WTC11 (cell line): ENCODE data around the gene POLR2E. TPM values are rescaled to one million over a fixed set of nuclear protein-coding genes. Genes with fewer than 3 reads are reported as not detected.
A peak's percentile ranks its signal among the peaks of the same experiment; 100 is the strongest.

Source experiments
- ATAC-seq: fragments of 200-7000 bp; cut with Tn5 transposase; 2 replicates; pipeline ENCODE4 v1.10.0; 2021; ENCODE audit warnings: mild to moderate bottlenecking, moderate library complexity
- CTCF ChIA-PET: fragments of 300-600 bp; sonication (Branson Sonifier 250); formaldehyde crosslinking; loops from one replicate; lab custom pipeline; 2021; ENCODE audit warnings: antibody characterized with exemption; lab: Charles Lee
- POLR2A ChIA-PET: fragments of 350-600 bp; sonication (Branson Sonifier 250); formaldehyde crosslinking; loops from one replicate; lab custom pipeline; 2021; ENCODE audit warnings: antibody characterized with exemption; lab: Charles Lee
- DNase-seq: peaks from one replicate; pipeline ENCODE4 v3.0.0; 2021; ENCODE audit warnings: low spot score
- H3K27ac Mint-ChIP-seq: 2 replicates; pipeline ENCODE4 v1.8.0; 2021; ENCODE audit warnings: mixed read lengths
- H3K27me3 Mint-ChIP-seq: 2 replicates; pipeline ENCODE4 v1.8.0; 2021; ENCODE audit warnings: low read depth, mild to moderate bottlenecking, moderate library complexity, mixed read lengths
- H3K36me3 Mint-ChIP-seq: 2 replicates; pipeline ENCODE4 v1.8.0; 2021; ENCODE audit warnings: mixed read lengths
- H3K4me1 Mint-ChIP-seq: 2 replicates; pipeline ENCODE4 v1.8.0; 2022; ENCODE audit warnings: mixed read lengths
- H3K4me3 Mint-ChIP-seq: 2 replicates; pipeline ENCODE4 v1.8.0; 2021; ENCODE audit warnings: mild to moderate bottlenecking, moderate library complexity, mixed read lengths
- H3K9me3 Mint-ChIP-seq: 2 replicates; pipeline ENCODE4 v1.8.0; 2021; ENCODE audit warnings: mixed read lengths
- AR ChIP-seq: fragments of 250-450 bp; sonication (Bioruptor Pico); IDR thresholded peaks from 2 replicates; pipeline ENCODE4 v1.9.0; 2021; ENCODE audit warnings: mild to moderate bottlenecking
- CDX4 ChIP-seq: fragments of 250-450 bp; sonication (Bioruptor Pico); IDR thresholded peaks from 2 replicates; pipeline ENCODE4 v1.9.0; 2021; ENCODE audit warnings: moderate library complexity, mild to moderate bottlenecking, inconsistent platforms, borderline replicate concordance
- ERG ChIP-seq: fragments of 250-450 bp; sonication (Bioruptor Pico); IDR thresholded peaks from 2 replicates; pipeline ENCODE4 v1.8.0; 2021; ENCODE audit warnings: mild to moderate bottlenecking
- GABPB1 ChIP-seq: sonication (generic); formaldehyde crosslinking; IDR thresholded peaks from 2 replicates; pipeline ENCODE4 v1.8.1; 2023; ENCODE audit warnings: mild to moderate bottlenecking, missing genetic modification reagents
- GTF2I ChIP-seq: fragments of 250-450 bp; sonication (Bioruptor Pico); conservative IDR thresholded peaks from 2 replicates; pipeline ENCODE4 v1.4.0; 2021; ENCODE audit warnings: mild to moderate bottlenecking
- MLX ChIP-seq: sonication (generic); formaldehyde crosslinking; IDR thresholded peaks from 2 replicates; pipeline ENCODE4 v1.8.1; 2023; ENCODE audit warnings: mild to moderate bottlenecking, missing genetic modification reagents, moderate library complexity
- NR1H2 ChIP-seq: sonication (generic); formaldehyde crosslinking; IDR thresholded peaks from 2 replicates; pipeline ENCODE4 v1.9.0; 2021; ENCODE audit warnings: mild to moderate bottlenecking, moderate library complexity, missing genetic modification reagents
- NR2C2 ChIP-seq: sonication (generic); formaldehyde crosslinking; IDR thresholded peaks from 2 replicates; pipeline ENCODE4 v1.8.0; 2022; ENCODE audit warnings: mild to moderate bottlenecking, missing genetic modification reagents
- SMAD3 ChIP-seq: sonication (generic); formaldehyde crosslinking; IDR thresholded peaks from 2 replicates; pipeline ENCODE4 v1.8.0; 2022; ENCODE audit warnings: missing genetic modification reagents, mild to moderate bottlenecking, borderline replicate concordance
- TEAD1 ChIP-seq: sonication (generic); formaldehyde crosslinking; IDR thresholded peaks from 2 replicates; pipeline ENCODE4 v1.8.0; 2022; ENCODE audit warnings: mild to moderate bottlenecking, missing genetic modification reagents
- ZBTB21 ChIP-seq: sonication (generic); formaldehyde crosslinking; IDR thresholded peaks from 2 replicates; pipeline ENCODE4 v1.8.1; 2023; ENCODE audit warnings: mild to moderate bottlenecking, missing genetic modification reagents, borderline replicate concordance
- ZNF138 ChIP-seq: sonication (generic); formaldehyde crosslinking; conservative IDR thresholded peaks from 2 replicates; pipeline ENCODE4 v1.8.1; 2022; ENCODE audit warnings: mild to moderate bottlenecking, moderate library complexity, missing genetic modification reagents
- ZNF396 ChIP-seq: fragments of 250-450 bp; sonication (Bioruptor Pico); IDR thresholded peaks from 2 replicates; pipeline ENCODE4 v1.8.0; 2021; ENCODE audit warnings: mild to moderate bottlenecking, moderate library complexity, borderline replicate concordance
- total RNA-seq: library from RNA; stranded (reverse); gene quantifications from 3 replicates; pipeline ENCODE4 v1.2.3, GENCODE V29; 2021
- TF ChIP-seq, protein P1 (sequence below): sonication (generic); formaldehyde crosslinking; IDR thresholded peaks from 2 replicates; pipeline ENCODE4 v1.8.0; 2023; ENCODE audit warnings: missing genetic modification reagents
- TF ChIP-seq, protein P2 (sequence below): sonication (generic); formaldehyde crosslinking; IDR thresholded peaks from 2 replicates; pipeline ENCODE4 v1.8.0; 2022; ENCODE audit warnings: mild to moderate bottlenecking, missing genetic modification reagents
- TF ChIP-seq, protein P3 (sequence below): sonication (generic); formaldehyde crosslinking; IDR thresholded peaks from 2 replicates; pipeline ENCODE4 v1.8.1; 2023; ENCODE audit warnings: mild to moderate bottlenecking, moderate library complexity, missing genetic modification reagents
- TF ChIP-seq, protein P4 (sequence below): sonication (generic); formaldehyde crosslinking; IDR thresholded peaks from 2 replicates; pipeline ENCODE4 v1.8.1; 2022; ENCODE audit warnings: missing genetic modification reagents, borderline replicate concordance
- TF ChIP-seq, protein P5 (sequence below): fragments of 200-600 bp; IDR thresholded peaks from 2 replicates; pipeline ENCODE4 v1.8.0; 2022; ENCODE audit warnings: antibody characterized with exemption

Gene POLR2E
- total RNA-seq, 1 experiment from 2014 or later = 275 TPM

- H3K27me3 Mint-ChIP-seq = peaks cover 37% of the 10 kb centered on the region
- no peaks in the 10 kb centered on the region for H3K36me3 Mint-ChIP-seq
Observed at GRCh38 chr19:1067341-1067957, 27.7 kb downstream of the POLR2E start.

DNA sequence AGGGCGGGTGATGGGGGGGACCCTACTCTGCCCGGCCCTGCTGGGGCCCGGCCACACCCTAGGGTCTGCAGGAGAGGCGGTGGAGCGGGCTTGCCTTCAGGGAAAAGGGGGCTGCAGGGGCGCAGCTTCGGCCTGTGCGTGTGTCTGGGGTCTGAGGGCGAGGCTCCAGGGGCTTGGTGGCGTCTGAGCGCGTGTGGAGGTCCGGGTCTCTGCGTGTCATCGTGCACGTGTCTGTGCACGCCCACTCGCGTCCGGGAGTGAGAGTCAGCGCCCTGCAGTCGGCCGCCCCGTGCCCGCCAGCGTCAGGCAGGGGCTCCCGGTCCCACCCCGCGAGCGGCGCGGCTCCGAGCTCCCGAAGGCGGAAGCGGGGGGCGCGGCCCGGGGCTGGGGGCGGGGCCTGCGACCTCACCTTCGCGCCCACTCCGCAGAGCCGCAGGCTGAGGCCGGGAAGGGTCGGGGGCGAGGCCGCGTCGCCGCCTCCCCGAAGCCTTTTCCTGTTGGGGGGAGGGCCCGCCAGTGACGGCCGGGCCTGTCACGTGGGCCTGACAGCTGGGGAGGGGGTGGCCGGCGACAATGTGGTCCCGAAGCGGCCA is 28.3 kb downstream of the POLR2E start, which contains the start of gene ARHGAP45:
Gene ARHGAP45 (plus strand): TSS at position 420 of the 593 bp plus-strand sequence. CDS start 239 bp downstream, outside the sequence.
- ATAC-seq (peak; percentile 6), DNase-seq (peak; percentile 49)
- POLR2A ChIA-PET = interaction anchor here (0.6 to 3.0 kb wide), 7 partner anchors 12 to 40 kb away, joined by 3 to 14 read pairs (median 7); partner anchors contain the start of genes ABCA7 and GPX4
- Mint-ChIP-seq H3K27ac (no peak within 1 kb of the TSS), H3K27me3 (peaks cover 33% of the 10 kb centered on the region), H3K4me3 (peak within 1 kb of the TSS; percentile 65), H3K4me1 (peaks cover 17% of the 10 kb centered on the region), H3K9me3 (no peaks in the 10 kb centered on the region), H3K36me3 (no peaks in the 10 kb centered on the region)
- CTCF ChIA-PET = interaction anchor here (0.7 to 7.5 kb wide), 23 partner anchors 9 to 204 kb away, joined by 3 to 109 read pairs (median 4); partner anchors contain the start of genes ABCA7, ATP5F1D, CNN2 and GPX4
- TF ChIP-seq ZBTB21 (CRISPR knock-in tag) = no peak
- no peak for TF ChIP-seq MLX (CRISPR knock-in tag)
- TF ChIP-seq ZNF138 (CRISPR knock-in tag) = no peak
- TF ChIP-seq NR2C2 (CRISPR knock-in tag) = no peak
- no peak for TF ChIP-seq NR1H2
- no peak for TF ChIP-seq AR (CRISPR knock-in tag)
- TF ChIP-seq GTF2I = no peak
- no peak for TF ChIP-seq GABPB1 (CRISPR knock-in tag)
- no peak for TF ChIP-seq ZNF396 (CRISPR knock-in tag)
- TF ChIP-seq ERG (CRISPR knock-in tag) = no peak
- TF ChIP-seq, protein P1, sequence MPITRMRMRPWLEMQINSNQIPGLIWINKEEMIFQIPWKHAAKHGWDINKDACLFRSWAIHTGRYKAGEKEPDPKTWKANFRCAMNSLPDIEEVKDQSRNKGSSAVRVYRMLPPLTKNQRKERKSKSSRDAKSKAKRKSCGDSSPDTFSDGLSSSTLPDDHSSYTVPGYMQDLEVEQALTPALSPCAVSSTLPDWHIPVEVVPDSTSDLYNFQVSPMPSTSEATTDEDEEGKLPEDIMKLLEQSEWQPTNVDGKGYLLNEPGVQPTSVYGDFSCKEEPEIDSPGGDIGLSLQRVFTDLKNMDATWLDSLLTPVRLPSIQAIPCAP (CRISPR knock-in tag) = no peak
- no peak for TF ChIP-seq SMAD3 (CRISPR knock-in tag)
- TF ChIP-seq, protein P2, sequence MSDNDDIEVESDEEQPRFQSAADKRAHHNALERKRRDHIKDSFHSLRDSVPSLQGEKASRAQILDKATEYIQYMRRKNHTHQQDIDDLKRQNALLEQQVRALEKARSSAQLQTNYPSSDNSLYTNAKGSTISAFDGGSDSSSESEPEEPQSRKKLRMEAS = no peak
- TF ChIP-seq TEAD1 (CRISPR knock-in tag) = no peak
- TF ChIP-seq, protein P3, sequence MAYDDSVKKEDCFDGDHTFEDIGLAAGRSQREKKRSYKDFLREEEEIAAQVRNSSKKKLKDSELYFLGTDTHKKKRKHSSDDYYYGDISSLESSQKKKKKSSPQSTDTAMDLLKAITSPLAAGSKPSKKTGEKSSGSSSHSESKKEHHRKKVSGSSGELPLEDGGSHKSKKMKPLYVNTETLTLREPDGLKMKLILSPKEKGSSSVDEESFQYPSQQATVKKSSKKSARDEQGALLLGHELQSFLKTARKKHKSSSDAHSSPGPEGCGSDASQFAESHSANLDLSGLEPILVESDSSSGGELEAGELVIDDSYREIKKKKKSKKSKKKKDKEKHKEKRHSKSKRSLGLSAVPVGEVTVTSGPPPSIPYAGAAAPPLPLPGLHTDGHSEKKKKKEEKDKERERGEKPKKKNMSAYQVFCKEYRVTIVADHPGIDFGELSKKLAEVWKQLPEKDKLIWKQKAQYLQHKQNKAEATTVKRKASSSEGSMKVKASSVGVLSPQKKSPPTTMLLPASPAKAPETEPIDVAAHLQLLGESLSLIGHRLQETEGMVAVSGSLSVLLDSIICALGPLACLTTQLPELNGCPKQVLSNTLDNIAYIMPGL (CRISPR knock-in tag) = no peak
- TF ChIP-seq, protein P4, sequence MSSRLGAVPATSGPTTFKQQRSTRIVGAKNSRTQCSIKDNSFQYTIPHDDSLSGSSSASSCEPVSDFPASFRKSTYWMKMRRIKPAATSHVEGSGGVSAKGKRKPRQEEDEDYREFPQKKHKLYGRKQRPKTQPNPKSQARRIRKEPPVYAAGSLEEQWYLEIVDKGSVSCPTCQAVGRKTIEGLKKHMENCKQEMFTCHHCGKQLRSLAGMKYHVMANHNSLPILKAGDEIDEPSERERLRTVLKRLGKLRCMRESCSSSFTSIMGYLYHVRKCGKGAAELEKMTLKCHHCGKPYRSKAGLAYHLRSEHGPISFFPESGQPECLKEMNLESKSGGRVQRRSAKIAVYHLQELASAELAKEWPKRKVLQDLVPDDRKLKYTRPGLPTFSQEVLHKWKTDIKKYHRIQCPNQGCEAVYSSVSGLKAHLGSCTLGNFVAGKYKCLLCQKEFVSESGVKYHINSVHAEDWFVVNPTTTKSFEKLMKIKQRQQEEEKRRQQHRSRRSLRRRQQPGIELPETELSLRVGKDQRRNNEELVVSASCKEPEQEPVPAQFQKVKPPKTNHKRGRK (CRISPR knock-in tag) = no peak

More at GRCh38 chr19:1067341-1067957, 27.7 kb downstream of the POLR2E start:
- no peak for ATAC-seq
- DNase-seq = no peak
- no peak for TF ChIP-seq CDX4 (CRISPR knock-in tag)
- TF ChIP-seq, protein P5, sequence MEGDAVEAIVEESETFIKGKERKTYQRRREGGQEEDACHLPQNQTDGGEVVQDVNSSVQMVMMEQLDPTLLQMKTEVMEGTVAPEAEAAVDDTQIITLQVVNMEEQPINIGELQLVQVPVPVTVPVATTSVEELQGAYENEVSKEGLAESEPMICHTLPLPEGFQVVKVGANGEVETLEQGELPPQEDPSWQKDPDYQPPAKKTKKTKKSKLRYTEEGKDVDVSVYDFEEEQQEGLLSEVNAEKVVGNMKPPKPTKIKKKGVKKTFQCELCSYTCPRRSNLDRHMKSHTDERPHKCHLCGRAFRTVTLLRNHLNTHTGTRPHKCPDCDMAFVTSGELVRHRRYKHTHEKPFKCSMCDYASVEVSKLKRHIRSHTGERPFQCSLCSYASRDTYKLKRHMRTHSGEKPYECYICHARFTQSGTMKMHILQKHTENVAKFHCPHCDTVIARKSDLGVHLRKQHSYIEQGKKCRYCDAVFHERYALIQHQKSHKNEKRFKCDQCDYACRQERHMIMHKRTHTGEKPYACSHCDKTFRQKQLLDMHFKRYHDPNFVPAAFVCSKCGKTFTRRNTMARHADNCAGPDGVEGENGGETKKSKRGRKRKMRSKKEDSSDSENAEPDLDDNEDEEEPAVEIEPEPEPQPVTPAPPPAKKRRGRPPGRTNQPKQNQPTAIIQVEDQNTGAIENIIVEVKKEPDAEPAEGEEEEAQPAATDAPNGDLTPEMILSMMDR = no peak
- ChIA-PET CTCF (interaction anchor here (0.6 to 7.5 kb wide), 22 partner anchors 9 to 204 kb away, joined by 3 to 109 read pairs (median 5); partner anchors contain the start of genes ABCA7, ATP5F1D, CNN2 and GPX4), POLR2A (interaction anchor here (0.6 to 3.0 kb wide), 7 partner anchors 11 to 40 kb away, joined by 3 to 14 read pairs (median 5); partner anchors contain the start of genes ABCA7 and GPX4)
- H3K4me3 Mint-ChIP-seq = peak overlapping the region; percentile 49
- no peak overlapping the region for H3K27ac Mint-ChIP-seq
- H3K4me1 Mint-ChIP-seq = peaks cover 19% of the 10 kb centered on the region
- H3K9me3 Mint-ChIP-seq = no peaks in the 10 kb centered on the region
